Glomerular visceral epithelial cell (primary cell): ENCODE measurements around the gene SERPINA10.

Experiments used
- DNase-seq: peaks from one replicate; pipeline ENCODE4 v3.0.0-alpha.2; 2016; ENCODE audit errors: extremely low spot score

Gene SERPINA10, protein sequence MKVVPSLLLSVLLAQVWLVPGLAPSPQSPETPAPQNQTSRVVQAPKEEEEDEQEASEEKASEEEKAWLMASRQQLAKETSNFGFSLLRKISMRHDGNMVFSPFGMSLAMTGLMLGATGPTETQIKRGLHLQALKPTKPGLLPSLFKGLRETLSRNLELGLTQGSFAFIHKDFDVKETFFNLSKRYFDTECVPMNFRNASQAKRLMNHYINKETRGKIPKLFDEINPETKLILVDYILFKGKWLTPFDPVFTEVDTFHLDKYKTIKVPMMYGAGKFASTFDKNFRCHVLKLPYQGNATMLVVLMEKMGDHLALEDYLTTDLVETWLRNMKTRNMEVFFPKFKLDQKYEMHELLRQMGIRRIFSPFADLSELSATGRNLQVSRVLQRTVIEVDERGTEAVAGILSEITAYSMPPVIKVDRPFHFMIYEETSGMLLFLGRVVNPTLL

GRCh38 chr14:94292872-94293577 is at the start of gene SERPINA10:
TSS of gene SERPINA10 (minus strand) at chr14:94293268. CDS start at chr14:94290593, 2,675 bp downstream.
- DNase-seq: no peak

DNA sequence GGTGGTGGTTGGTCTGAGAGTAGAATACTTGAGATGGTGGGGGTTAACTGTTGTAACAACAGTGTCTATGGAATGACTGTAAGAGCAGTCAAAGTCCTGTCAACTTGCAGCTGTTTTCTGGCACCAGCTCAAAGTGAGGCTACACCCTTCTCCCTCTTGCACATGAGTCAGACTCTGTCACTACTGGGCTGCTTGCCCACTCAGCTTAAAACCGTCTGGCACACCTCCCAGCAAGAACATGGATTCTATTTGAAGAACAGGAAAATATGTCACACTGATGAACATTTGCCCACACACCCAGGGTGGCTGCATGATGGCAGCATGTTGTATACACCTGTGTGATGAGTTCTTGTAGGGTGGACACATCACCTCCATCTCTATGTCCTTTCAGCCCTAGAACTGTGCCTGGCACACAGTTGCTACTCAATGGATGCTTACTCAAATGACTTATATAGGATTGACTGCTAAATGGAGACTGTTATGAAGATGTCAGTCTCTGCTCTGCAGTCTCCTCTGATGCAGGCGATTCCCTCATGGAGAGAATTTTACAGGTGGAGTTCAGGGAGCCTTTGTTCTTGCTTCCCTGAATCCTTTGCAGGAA is 49.4 kb upstream of the SERPINA10 start:
- peak; percentile 99 for DNase-seq

GRCh38 chr14:94341656-94342333 is 48.7 kb upstream of the SERPINA10 start:
- DNase-seq: no peak

GRCh38 chr14:94340533-94340932 is 47.5 kb upstream of the SERPINA10 start:
- DNase-seq: no peak

DNA sequence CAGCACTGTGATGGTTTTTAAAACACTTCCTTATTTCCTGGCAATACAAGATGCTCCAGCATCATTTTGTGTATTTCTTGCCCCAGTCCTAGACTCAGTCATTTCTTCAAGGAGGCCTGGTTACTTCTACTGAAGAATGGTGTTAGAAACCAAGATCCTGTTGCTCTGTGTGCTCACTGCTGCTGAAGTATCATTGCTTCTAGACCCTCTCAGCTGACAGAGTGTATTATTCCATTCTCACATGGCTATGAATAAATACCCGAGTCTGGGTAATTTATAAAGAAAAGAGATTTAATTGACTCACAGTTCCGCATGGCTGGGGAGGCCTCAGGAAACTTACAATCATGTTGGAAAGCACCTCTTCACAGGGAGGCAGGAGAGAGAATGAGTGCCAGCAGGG is 45.0 kb upstream of the SERPINA10 start:
- DNase-seq: no peak

- peak; percentile 54 for DNase-seq
Measured at GRCh38 chr14:94337274-94337673, 44.2 kb upstream of the SERPINA10 start.

DNA sequence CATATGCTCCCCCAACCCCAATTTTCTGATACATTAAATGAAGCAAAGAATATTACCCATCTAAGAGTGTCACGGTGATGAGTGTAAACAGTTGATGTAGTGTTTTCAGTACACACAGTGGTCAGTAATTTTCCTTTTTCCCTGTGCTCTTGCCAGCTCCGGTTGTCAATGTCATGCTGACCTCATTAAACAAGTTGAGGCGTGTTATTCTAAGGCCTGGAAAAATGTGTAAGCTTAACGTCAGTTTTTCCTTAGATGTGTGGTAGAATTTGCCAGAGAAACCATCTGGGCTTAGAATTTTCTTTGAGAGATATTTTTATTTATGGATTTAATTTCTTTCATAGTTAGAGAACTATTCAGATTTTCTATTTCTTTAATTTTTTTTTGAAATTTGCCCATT is 41.8 kb upstream of the SERPINA10 start:
- DNase-seq: no peak

DNA sequence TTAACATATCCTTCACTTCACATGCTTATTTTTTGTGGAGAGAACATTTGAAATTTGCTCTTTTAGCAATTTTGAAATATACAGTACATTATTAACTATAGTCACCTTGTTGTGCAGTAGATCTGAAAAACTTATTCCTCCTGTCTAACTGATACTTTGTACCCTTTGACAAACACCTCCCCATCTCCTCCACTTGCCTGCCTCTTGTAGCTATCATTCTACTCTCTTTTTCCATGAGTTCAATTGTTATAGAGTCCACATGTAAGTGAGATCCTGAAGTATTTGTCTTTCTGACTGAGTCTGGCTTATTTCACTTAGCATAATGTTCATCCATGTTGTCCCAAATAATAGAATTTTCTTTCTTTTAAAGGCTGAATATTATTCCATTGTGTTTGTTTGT is 39.5 kb upstream of the SERPINA10 start:
- DNase-seq: no peak

GRCh38 chr14:94332063-94332583 is 39.1 kb upstream of the SERPINA10 start:
- DNase-seq: no peak

- DNase-seq: no peak
Measured at GRCh38 chr14:94331462-94331861, 38.4 kb upstream of the SERPINA10 start.

- no peak for DNase-seq
Measured at GRCh38 chr14:94330857-94331256, 37.8 kb upstream of the SERPINA10 start.

- DNase-seq: no peak
Measured at GRCh38 chr14:94330432-94330831, 37.4 kb upstream of the SERPINA10 start.

DNA sequence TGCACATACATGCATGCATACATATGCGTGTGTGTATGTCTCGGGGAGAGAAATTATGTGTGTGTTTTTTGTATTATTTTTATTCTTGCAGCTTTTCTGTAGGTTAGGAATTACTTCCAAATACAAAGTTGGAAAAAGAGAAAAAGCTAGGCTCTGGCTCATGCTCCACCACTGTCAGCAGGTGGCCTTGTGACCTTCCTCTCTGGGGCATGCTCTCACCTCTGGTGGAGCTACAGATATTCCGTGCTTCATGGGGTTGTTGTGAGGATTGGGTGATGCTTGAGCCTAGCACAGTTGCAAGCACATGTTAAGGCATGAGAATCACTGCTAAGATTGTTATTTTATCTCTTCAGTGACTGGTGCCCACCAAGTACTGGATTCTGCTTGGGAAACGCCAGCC is 36.8 kb upstream of the SERPINA10 start:
- DNase-seq: no peak

DNA sequence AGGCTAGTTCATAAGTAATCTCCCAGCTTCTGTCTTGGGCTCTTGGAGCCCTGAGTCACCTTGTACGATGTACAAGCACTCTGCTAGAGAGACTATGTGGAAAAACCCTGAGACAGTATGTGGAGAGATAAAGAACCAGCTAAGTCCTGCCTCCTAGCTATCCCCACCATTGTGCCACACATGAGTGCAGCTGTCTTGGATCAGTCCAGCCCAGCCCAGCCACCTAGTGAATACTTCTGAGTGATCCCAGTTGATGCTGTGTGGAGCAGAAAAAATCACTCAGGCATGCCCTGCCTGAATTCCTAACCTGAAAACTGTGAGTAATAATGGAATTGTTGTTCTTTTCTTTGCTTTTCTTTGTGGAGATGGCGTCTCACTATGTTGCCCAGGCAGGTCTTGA is 35.1 kb upstream of the SERPINA10 start:
- DNase-seq: peak; percentile 72

DNA sequence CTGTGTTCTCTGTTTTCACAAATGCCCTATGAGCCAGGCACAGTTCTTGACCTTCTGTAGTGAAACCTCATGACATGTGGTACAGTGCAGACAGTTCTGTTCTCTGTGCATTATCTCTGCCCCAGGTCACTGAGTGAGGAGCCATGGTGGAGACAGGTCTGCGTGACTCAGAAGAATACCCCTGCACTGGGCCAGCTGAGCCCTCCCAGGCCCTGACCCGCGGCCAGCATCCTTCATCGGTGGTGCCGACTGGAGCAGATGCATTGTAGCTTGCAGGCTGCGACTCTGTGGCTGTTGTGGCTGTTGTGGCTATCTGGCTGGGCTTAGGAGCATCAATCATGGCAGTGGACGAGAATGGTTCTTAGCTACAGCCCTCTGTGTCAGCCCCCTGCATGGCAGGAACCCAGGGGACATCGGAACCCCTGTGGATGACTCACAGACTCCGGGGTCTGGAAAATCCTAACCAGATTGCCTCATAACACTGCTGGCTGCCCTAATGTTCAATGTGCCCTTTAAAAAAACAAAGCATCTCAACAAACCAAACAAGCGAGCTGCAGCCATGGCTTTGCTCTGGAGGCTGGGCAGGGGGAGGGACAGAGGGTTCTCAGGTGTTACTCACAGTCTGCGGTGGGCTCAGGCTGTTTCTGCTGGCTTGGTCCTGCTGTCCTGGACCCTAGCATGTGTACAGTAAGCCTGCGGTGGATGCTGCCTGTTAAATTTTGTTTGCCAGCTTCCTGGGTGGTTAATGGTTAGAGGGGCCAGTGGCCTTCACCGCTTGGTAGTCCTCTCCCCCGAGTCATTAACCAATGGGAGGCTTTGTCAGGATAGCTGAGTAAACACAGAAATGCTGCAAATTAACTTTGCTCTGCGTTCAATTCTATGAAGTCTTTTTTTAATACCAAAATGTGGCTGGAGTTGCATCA is 29.8 kb upstream of the SERPINA10 start, which contains the start of gene SERPINA6:
Gene SERPINA6, minus strand, starts transcription at position 689 of the 923 bp plus-strand sequence. CDS start 8,688 bp downstream, outside the sequence.
- DNase-seq: peak; percentile 90

DNA sequence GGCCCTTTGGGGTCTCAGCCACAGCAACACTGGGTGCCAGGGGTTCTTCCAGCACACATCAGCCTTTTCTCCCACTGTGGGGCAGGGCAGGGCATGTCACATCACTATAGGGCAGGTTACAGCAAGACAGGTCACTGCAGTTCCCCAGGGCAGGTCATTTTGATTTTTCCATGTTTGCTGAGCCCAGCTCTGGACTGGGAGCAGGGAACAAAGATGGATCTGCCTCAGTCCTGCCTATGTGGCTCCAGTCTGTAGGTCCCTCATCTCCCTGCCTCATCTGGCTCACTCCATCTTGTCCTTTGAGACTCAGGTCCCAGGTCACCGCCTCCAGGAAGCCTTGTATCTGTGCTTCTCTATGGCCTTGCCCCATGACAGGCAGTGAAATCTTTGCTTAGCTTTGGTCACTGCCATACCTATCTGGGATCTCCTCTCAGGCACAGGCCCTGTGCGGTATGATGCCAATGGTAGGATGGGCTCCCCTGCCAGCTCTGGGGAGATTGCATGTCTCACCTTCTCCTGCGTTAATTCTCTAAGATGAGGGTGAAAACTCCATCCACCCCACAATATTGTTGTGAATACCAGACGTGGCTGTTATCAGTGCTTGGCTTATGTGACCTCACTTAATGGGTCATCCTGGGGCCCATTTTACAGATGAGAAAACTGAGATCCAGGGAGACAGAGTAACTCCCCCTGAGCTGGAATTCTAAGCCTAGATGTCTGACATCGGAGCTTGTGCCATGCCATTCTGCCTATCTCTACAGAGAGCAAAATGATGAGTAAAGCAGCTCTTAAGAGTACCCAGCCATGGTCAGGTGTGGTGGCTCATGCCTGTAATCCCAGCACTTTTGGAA is 28.6 kb upstream of the SERPINA10 start:
- no peak for DNase-seq

GRCh38 chr14:94320243-94320642 is 27.2 kb upstream of the SERPINA10 start:
- no peak for DNase-seq

DNA sequence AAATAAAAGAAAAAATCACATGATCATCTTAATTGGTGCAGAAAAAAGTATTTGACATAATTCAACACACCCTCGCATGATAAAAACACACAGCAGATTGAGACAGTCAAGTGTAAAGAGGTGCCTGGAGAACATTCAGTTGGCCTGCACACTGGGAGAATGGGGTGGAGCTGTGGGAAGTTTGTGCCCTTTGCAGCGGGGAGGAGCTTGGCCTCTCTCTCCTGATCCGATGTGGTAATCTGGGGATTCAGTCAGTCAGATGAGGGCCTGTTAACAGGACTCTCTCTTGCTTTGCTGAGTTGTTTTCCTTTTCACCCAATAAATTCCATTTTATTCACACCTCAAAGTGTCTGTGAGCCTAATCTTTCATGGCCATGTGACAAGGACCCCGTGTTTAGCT is 24.2 kb upstream of the SERPINA10 start:
- DNase-seq: no peak

- no peak for DNase-seq
Measured at GRCh38 chr14:94316692-94317091, 23.6 kb upstream of the SERPINA10 start.

DNA sequence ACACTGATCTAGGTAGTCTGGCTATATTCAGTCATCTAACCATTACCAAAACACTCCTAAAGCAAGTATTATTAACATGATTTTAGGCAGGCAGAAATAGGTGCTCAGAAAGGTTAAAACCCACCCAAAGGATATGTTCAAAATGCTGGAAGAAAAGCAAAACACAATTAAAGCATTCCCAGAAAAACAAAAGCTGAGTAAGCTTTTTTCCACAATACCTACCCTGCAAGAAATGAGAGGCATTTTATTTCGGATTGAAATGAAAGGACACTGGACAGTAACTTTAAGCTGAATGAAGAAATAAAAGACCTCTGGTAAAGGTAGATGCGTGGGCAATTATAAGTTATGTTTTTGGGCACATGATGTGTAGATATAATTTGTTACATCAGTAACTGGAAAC is 21.8 kb upstream of the SERPINA10 start:
- no peak for DNase-seq
